Smooth muscle cell (in vitro differentiated cells): Measurements from ENCODE around the gene MYBBP1A. TPM values are rescaled to one million over a fixed set of nuclear protein-coding genes. Genes with fewer than 3 reads are reported as not detected.

Source experiments
- DNase-seq: peaks from one replicate; lab custom pipeline; 2025; ENCODE audit not compliant: unreplicated experiment; lab: John Stamatoyannopoulos, UW
- H2AFZ ChIP-seq: fragments of 200-600 bp; sonication (generic); 2 replicates; pipeline ENCODE4 v1.6.0; 2016; ENCODE audit warnings: antibody characterized with exemption, low read depth, mild to moderate bottlenecking
- H3F3A ChIP-seq: fragments of 200-600 bp; sonication (generic); 2 replicates; pipeline ENCODE4 v1.6.0; 2017; ENCODE audit warnings: antibody characterized with exemption, low read depth
- H3K27ac ChIP-seq: fragments of 200-600 bp; sonication (generic); 2 replicates; pipeline ENCODE4 v1.5.1; 2016; ENCODE audit warnings: low read depth, mild to moderate bottlenecking
- H3K27me3 ChIP-seq: fragments of 200-600 bp; sonication (generic); 2 replicates; pipeline ENCODE4 v1.6.1; 2016; ENCODE audit warnings: low read depth, mild to moderate bottlenecking
- H3K36me3 ChIP-seq: fragments of 200-600 bp; sonication (generic); 2 replicates; pipeline ENCODE4 v1.5.1; 2016; ENCODE audit warnings: low read depth
- H3K4me1 ChIP-seq: fragments of 200-600 bp; sonication (generic); 2 replicates; pipeline ENCODE4 v1.5.1; 2016; ENCODE audit warnings: low read depth
- H3K4me2 ChIP-seq: fragments of 200-600 bp; sonication (generic); 2 replicates; pipeline ENCODE4 v1.6.0; 2016; ENCODE audit warnings: mild to moderate bottlenecking
- H3K4me3 ChIP-seq: fragments of 200-600 bp; sonication (generic); 2 replicates; pipeline ENCODE4 v1.5.1; 2016; ENCODE audit warnings: mild to moderate bottlenecking
- H3K79me2 ChIP-seq: fragments of 200-600 bp; sonication (generic); 2 replicates; pipeline ENCODE4 v1.6.0; 2016; ENCODE audit warnings: low read depth, mild to moderate bottlenecking
- H3K9ac ChIP-seq: fragments of 200-600 bp; sonication (generic); 2 replicates; pipeline ENCODE4 v1.6.0; 2016; ENCODE audit warnings: low read depth
- H3K9me3 ChIP-seq: fragments of 200-600 bp; sonication (generic); replicated peaks from 2 replicates; pipeline ENCODE4 v1.5.1; 2016; ENCODE audit warnings: low read depth
- H4K20me1 ChIP-seq: fragments of 200-600 bp; sonication (generic); 2 replicates; pipeline ENCODE4 v1.6.0; 2016; ENCODE audit warnings: low read depth
- WGBS: methylation state at CpG from one replicate; pipeline ENCODE4 v1.1.7; 2016; ENCODE audit warnings: low lambda C conversion rate; 5-methylcytosine and 5-hydroxymethylcytosine counted together
- polyA plus RNA-seq: library from polyadenylated mRNA; unstranded; fragments of >200 nt; fragmentation: Nextera tagmentation; extraction: Ambion mirVana; gene quantifications from 2 replicates; pipeline ENCODE4 v1.2.1, GENCODE V29; 2016
- total RNA-seq: library from RNA; depleted of rRNA; stranded (reverse); fragments of >200 nt; gene quantifications from 2 replicates; pipeline ENCODE4 v1.2.3, GENCODE V29; 2014
- TF ChIP-seq, protein P1 (sequence below): fragments of 200-600 bp; sonication (generic); IDR thresholded peaks from 2 replicates; pipeline ENCODE4 v1.5.1; 2017; ENCODE audit warnings: borderline replicate concordance, mild to moderate bottlenecking, antibody characterized with exemption; ENCODE audit not compliant: insufficient read depth, poor library complexity, severe bottlenecking

MYBBP1A gene
- total and polyA plus RNA-seq, 2 experiments from 2014 or later, result 18.1 to 33.5 TPM

DNA sequence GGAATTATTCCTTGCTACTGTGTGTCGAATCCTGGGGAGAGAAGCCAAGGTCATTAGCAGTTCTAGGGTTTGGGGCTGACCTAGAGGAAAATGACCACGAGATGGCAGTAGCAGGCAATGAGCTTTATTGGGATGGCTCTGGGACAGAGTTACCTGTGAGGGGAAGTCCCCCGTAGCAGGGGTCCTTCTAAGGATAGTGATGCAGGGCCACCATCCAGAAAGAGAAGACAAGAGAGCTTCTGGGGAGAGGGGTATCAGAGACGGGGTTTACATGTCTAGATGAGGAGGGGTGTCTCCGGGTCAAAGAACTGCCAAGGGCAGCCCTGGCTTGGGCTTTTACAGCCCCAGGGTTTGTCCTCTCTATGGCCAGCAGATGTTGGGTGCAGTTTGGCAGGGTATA, 11.6 kb upstream of the MYBBP1A start:
- DNase-seq, result no peak
- H2AFZ ChIP-seq, result no peak overlapping the region

DNA sequence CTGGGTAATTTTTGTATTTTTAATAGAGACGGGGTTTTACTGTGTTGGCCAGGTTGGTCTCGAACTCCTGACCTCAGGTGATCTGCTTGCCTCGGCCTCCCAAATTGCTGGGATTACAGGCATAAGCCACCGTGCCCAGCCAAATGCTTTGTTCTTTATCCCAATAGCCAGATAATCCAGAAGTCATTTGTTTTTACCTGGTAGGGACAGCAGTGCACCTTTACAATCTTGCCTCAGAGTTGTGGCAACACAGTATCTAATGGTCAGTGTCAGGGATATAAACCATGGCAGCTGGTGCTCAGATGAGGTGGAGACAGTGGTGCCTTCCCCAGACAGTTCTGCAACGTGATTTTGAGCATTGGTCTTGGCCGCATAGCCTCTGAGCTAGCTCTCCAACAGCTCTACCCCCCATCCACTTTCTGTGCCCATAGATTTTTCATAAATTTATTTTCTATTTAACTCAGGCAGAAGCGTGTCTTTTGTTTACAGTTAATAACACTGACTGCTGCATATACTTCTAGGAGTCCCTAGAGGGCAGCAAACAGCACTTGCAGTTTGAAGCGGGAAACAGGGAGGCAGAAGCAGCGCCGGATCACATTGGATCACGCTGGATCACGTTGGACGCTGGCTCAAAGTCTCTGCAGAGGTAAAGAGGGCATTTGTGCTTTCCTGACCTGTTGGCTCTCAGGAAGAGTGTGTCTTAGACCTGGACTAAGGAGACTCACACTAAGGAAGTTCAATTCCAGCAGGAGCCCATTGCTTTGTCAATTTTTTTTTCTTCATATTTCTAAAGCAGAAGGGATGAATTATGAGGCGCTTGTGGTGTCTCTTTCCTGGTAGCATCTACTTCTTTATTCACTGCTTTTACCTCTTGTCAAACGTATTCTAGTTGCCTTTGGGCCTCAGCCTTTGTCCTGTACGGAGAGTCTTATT, 10.3 kb upstream of the MYBBP1A start:
- H4K20me1 ChIP-seq, result no peaks in the 10 kb centered on the region
- no peak overlapping the region for H3K9ac ChIP-seq
- no peaks in the 10 kb centered on the region for H3K4me1 ChIP-seq
- H3K79me2 ChIP-seq, result no peaks in the 10 kb centered on the region
- no peak overlapping the region for H3K4me3 ChIP-seq
- H3K9me3 ChIP-seq, result no peaks in the 10 kb centered on the region
- no peak for DNase-seq
- no peaks in the 10 kb centered on the region for H3K27me3 ChIP-seq
- TF ChIP-seq, protein P1, sequence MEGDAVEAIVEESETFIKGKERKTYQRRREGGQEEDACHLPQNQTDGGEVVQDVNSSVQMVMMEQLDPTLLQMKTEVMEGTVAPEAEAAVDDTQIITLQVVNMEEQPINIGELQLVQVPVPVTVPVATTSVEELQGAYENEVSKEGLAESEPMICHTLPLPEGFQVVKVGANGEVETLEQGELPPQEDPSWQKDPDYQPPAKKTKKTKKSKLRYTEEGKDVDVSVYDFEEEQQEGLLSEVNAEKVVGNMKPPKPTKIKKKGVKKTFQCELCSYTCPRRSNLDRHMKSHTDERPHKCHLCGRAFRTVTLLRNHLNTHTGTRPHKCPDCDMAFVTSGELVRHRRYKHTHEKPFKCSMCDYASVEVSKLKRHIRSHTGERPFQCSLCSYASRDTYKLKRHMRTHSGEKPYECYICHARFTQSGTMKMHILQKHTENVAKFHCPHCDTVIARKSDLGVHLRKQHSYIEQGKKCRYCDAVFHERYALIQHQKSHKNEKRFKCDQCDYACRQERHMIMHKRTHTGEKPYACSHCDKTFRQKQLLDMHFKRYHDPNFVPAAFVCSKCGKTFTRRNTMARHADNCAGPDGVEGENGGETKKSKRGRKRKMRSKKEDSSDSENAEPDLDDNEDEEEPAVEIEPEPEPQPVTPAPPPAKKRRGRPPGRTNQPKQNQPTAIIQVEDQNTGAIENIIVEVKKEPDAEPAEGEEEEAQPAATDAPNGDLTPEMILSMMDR, result peak; percentile 79
- WGBS, result 39% methylated on average over 16 of the region's 16 CpGs
- no peaks in the 10 kb centered on the region for H3K36me3 ChIP-seq
- H3K27ac ChIP-seq, result no peak overlapping the region
- no peak overlapping the region for H2AFZ ChIP-seq
- H3F3A ChIP-seq, result no peaks in the 10 kb centered on the region
- peak overlapping the region; percentile 63 for H3K4me2 ChIP-seq

More for the DNA sequence above, 11.6 kb upstream of the MYBBP1A start:
- TF ChIP-seq, protein P1, result peak; percentile 74
- no peak overlapping the region for H3K4me3 ChIP-seq
- no peaks in the 10 kb centered on the region for H3K79me2 ChIP-seq
- H3K4me1 ChIP-seq, result no peaks in the 10 kb centered on the region
- 14% methylated on average over 5 of the region's 5 CpGs for WGBS
- H3K9ac ChIP-seq, result no peak overlapping the region
- H3K36me3 ChIP-seq, result no peaks in the 10 kb centered on the region
- no peaks in the 10 kb centered on the region for H3K27me3 ChIP-seq
- no peak overlapping the region for H3K4me2 ChIP-seq
- H3F3A ChIP-seq, result no peaks in the 10 kb centered on the region
- H4K20me1 ChIP-seq, result no peaks in the 10 kb centered on the region
- H3K9me3 ChIP-seq, result no peaks in the 10 kb centered on the region
- H3K27ac ChIP-seq, result no peak overlapping the region

DNA sequence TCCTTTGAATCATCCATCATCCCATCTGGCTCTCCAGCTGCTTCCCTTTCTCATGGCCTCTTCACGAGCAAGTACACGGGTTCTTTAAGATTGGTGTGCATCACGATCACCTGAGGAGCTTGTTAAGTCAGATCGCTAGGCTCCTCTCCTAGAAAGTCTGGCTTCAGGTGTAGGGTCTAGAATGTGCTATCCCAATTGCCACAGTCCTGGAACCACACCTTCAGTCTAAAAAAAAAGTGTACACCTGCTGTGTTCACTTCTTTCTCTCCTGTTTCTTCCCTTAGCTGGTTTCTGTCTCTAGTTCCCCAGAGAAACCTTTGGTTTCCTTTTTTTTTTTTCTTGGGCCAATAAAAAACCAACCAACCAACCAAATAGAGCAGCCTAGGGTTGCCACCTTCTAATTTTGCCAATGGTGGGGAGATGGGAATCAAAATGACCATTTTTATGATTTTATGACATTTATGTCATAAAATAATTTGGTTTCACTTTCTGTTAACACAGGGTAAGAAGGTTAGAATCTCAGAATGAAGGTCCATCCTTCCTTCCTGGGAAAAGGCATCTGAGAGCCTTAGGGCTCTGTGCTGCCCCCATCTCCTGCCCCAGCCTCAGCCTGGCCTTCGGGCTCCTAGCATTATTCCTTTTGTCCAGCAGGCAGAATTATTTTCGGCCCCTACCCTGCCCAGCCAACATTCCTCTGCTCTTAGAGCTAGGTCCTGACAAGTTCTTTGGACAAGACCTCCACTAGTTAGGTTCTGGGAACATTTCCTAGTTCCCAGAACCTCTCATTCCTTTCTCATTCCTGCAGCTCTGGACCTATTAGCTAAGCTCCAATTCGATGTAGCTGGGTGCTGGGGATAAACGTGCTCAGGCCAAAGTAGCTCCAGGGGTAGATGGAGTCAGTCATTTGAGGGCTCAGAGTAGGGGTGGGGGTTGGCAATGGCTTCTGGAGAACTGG, 7.1 kb upstream of the MYBBP1A start:
- DNase-seq, result no peak
- no peaks in the 10 kb centered on the region for H3K9me3 ChIP-seq
- H3K27me3 ChIP-seq, result no peaks in the 10 kb centered on the region
- no peaks in the 10 kb centered on the region for H4K20me1 ChIP-seq
- H3K4me3 ChIP-seq, result no peak overlapping the region
- H3K9ac ChIP-seq, result no peak overlapping the region
- no peaks in the 10 kb centered on the region for H3F3A ChIP-seq
- TF ChIP-seq, protein P1, result no peak
- no peaks in the 10 kb centered on the region for H3K4me1 ChIP-seq
- H2AFZ ChIP-seq, result no peak overlapping the region
- H3K4me2 ChIP-seq, result no peak overlapping the region
- no peak overlapping the region for H3K27ac ChIP-seq
- H3K36me3 ChIP-seq, result no peaks in the 10 kb centered on the region
- H3K79me2 ChIP-seq, result no peaks in the 10 kb centered on the region
- WGBS, result 81% methylated on average over 8 of the region's 8 CpGs
